Cardiac muscle cell (in vitro differentiated cells and primary cell): ENCODE measurements around the gene CARS2. TPM values are rescaled to one million over a fixed set of nuclear protein-coding genes. Genes with fewer than 3 reads are reported as not detected.

Experiments
- DNase-seq, 2 donors: peaks; one replicate each; pipeline versions ENCODE4 v3.0.0 to v3.0.0-alpha.2; 2010 to 2017; ENCODE audit warnings: low read depth in 1 of 2, low spot score in 1 of 2
- H3K27ac ChIP-seq: fragments of 200-600 bp; sonication (generic); 2 replicates; pipeline ENCODE4 v1.5.1; 2016
- H3K27me3 ChIP-seq: fragments of 200-600 bp; sonication (generic); 2 replicates; pipeline ENCODE4 v1.6.0; 2016; ENCODE audit warnings: control low read depth
- H3K36me3 ChIP-seq: fragments of 200-600 bp; sonication (generic); 2 replicates; pipeline ENCODE4 v1.5.1; 2016; ENCODE audit warnings: control low read depth
- H3K4me1 ChIP-seq: fragments of 200-600 bp; sonication (generic); 2 replicates; pipeline ENCODE4 v1.8.1; 2017; ENCODE audit warnings: low read depth, mild to moderate bottlenecking, mixed run types
- H3K4me3 ChIP-seq: fragments of 200-600 bp; sonication (generic); 2 replicates; pipeline ENCODE4 v1.5.1; 2016; ENCODE audit warnings: mild to moderate bottlenecking
- H3K9me3 ChIP-seq: fragments of 200-600 bp; sonication (generic); 2 replicates; pipeline ENCODE4 v1.5.1; 2017; ENCODE audit warnings: low read depth, mild to moderate bottlenecking, control low read depth
- polyA plus RNA-seq: library from polyadenylated mRNA; unstranded; fragments of >200 nt; fragmentation: Nextera tagmentation; extraction: Ambion mirVana; gene quantifications from 2 replicates; pipeline ENCODE4 v1.2.1, GENCODE V29; 2016
- total RNA-seq: library from RNA; depleted of rRNA; stranded (reverse); fragments of >200 nt; gene quantifications from 2 replicates; pipeline ENCODE4 v1.2.3, GENCODE V29; 2016
- TF ChIP-seq, protein P1 (sequence below): IDR thresholded peaks from 2 replicates; pipeline ENCODE4 v1.5.1; 2012; ENCODE audit warnings: low read depth, mild to moderate bottlenecking, low read length

CARS2 gene
- total and polyA plus RNA-seq, 2 experiments from 2014 or later = 58.2 to 94.6 TPM

DNA sequence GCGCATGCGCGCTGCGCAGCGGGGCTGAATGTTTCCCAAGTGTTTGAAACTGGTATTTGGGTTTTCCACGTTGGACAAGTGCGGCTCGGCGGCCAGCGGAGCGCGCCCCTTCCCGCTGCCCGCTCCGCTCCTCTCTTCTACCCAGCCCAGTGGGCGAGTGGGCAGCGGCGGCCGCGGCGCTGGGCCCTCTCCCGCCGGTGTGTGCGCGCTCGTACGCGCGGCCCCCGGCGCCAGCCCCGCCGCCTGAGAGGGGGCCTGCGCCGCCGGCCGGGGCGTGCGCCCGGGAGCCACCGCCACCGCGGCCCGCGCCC is 7.7 kb upstream of the CARS2 start, which contains the start of gene ING1:
Gene ING1 (plus strand): TSS at position 59 of the 311 bp plus-strand sequence. CDS start 450 bp downstream, outside the sequence.
- Histone ChIP-seq H3K27me3 (no peaks in the 10 kb centered on the region), H3K4me1 (peaks cover 13% of the 10 kb centered on the region), H3K27ac (peak within 1 kb of the TSS; percentile 98), H3K36me3 (no peaks in the 10 kb centered on the region), H3K4me3 (peak within 1 kb of the TSS; percentile 85), H3K9me3 (no peaks in the 10 kb centered on the region)
- DNase-seq = no peak
- TF ChIP-seq, protein P1, sequence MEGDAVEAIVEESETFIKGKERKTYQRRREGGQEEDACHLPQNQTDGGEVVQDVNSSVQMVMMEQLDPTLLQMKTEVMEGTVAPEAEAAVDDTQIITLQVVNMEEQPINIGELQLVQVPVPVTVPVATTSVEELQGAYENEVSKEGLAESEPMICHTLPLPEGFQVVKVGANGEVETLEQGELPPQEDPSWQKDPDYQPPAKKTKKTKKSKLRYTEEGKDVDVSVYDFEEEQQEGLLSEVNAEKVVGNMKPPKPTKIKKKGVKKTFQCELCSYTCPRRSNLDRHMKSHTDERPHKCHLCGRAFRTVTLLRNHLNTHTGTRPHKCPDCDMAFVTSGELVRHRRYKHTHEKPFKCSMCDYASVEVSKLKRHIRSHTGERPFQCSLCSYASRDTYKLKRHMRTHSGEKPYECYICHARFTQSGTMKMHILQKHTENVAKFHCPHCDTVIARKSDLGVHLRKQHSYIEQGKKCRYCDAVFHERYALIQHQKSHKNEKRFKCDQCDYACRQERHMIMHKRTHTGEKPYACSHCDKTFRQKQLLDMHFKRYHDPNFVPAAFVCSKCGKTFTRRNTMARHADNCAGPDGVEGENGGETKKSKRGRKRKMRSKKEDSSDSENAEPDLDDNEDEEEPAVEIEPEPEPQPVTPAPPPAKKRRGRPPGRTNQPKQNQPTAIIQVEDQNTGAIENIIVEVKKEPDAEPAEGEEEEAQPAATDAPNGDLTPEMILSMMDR = no peak

GRCh38 chr13:110712849-110713641 is 7.1 kb upstream of the CARS2 start:
- peaks cover 13% of the 10 kb centered on the region for H3K4me1 ChIP-seq
- DNase-seq = peak; percentile 99 to 100
- no peaks in the 10 kb centered on the region for H3K9me3 ChIP-seq
- peak overlapping the region; percentile 98 for H3K27ac ChIP-seq
- TF ChIP-seq, protein P1 = no peak
- H3K36me3 ChIP-seq = no peaks in the 10 kb centered on the region
- H3K27me3 ChIP-seq = no peaks in the 10 kb centered on the region
- peak overlapping the region; percentile 85 for H3K4me3 ChIP-seq

DNA sequence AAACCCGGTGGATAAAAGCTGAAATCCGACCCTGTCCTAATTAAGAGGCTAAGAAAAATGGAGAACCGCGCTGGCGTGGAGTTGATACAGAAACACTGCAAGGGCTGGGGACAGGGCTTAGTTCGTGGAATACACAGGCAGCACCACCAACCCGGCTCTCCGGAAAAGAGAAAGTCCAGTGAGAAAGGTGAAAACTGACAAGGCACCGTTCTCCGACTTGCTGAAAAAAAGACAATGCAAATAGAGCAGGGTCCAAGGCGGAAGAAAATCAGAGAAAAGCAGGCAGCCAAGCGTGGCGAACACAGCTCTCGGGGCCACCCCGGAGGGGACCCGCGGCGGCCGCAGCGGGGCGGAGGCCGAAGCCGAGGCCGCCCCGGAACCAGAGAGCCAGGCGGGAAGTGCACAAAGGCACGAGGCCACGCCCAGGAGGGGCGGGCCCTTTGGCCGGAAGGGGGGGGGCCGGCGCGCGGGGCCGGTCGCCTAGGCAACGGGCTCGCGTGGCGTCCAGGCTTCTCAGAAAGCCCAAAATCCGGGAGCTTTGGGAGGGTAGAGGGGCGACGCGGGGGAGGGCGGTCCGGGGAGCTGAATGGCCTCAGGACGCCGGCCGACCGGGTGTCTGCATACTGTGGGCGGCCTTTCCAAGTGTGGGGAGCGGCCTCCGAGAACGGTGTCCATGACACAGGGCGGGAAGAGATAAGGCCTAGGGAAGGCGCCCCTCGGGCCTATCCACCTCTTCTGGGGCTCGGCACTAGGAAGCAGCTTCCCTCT is 6.3 kb upstream of the CARS2 start:
- no peaks in the 10 kb centered on the region for H3K36me3 ChIP-seq
- H3K27me3 ChIP-seq = no peaks in the 10 kb centered on the region
- peak overlapping the region; percentile 85 for H3K4me3 ChIP-seq
- TF ChIP-seq, protein P1 = no peak
- H3K4me1 ChIP-seq = peaks cover 13% of the 10 kb centered on the region
- no peaks in the 10 kb centered on the region for H3K9me3 ChIP-seq
- DNase-seq = peak; percentile 89 to 95
- H3K27ac ChIP-seq = peak overlapping the region; percentile 98

GRCh38 chr13:110706570-110707372 is 855 bp upstream of the CARS2 start:
- no peaks in the 10 kb centered on the region for H3K27me3 ChIP-seq
- TF ChIP-seq, protein P1 = no peak
- no peaks in the 10 kb centered on the region for H3K9me3 ChIP-seq
- no peaks in the 10 kb centered on the region for H3K36me3 ChIP-seq
- no peak for DNase-seq
- peak overlapping the region; percentile 91 for H3K27ac ChIP-seq
- H3K4me1 ChIP-seq = peaks cover 13% of the 10 kb centered on the region
- peak overlapping the region; percentile 71 for H3K4me3 ChIP-seq

DNA sequence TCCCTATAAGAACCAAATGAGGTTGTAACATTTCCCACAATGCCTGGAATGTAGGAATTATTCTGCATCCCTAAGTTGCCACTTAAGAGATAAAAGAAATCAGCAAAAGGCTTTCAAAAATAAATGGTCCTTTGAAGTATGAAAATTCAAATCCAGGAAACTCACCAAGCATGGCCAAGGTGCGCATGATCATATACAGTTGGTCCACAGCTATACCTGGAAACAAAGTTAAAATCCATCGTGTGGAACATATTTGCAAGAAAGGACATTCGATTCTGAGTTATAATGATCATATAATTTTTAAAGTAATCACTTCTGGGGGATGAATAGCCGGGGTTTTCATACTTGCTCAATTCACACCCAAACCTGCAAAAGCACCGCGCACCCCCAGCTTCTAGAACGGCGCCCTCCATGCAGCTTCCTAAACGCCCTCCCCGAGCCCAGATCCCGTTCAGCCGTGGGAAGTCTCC is 525 bp downstream of the CARS2 start:
- H3K9me3 ChIP-seq = no peaks in the 10 kb centered on the region
- DNase-seq = no peak
- H3K27me3 ChIP-seq = no peaks in the 10 kb centered on the region
- peak overlapping the region; percentile 71 for H3K4me3 ChIP-seq
- no peaks in the 10 kb centered on the region for H3K36me3 ChIP-seq
- H3K27ac ChIP-seq = peak overlapping the region; percentile 91
- H3K4me1 ChIP-seq = peaks cover 8% of the 10 kb centered on the region
- TF ChIP-seq, protein P1 = no peak
